ENCODE data around the gene DYNC1LI2. TPM values are rescaled to one million over a fixed set of nuclear protein-coding genes. Genes with fewer than 3 reads are reported as not detected.
"Not testable (repeated sequence)": the region's sequence is repeated elsewhere in the genome, so short reads cannot be mapped to it uniquely, and the experiment has no call there.

DYNC1LI2 gene
- total RNA-seq (2022), result 97.7 and 106 TPM in 2 replicates
- percentile 91 among the genes with signal in this experiment for Bru-seq, nascent RNA
- BruChase-seq, experiment 1, labeled RNA remaining after a 6-hour chase, result percentile 98 among the genes with signal in this experiment
- BruChase-seq, experiment 2, labeled RNA remaining after a 2-hour chase, result percentile 97 among the genes with signal in this experiment
- long read RNA-seq, full-length matches to known transcripts, result 45 of 60 reads
- long read RNA-seq, partial matches to known transcripts, result 3 of 60 reads
- long read RNA-seq, other reads (novel, unspliced or antisense), result 12 of 60 reads

GRCh38 chr16:66751303-66751991 lies at the start of gene DYNC1LI2:
DYNC1LI2 (minus strand) TSS chr16:66751609; CDS start chr16:66751591, 18 bp downstream.
- no peaks in the 10 kb centered on the region for H3K27me3 Mint-ChIP-seq (ENCODE audit: insufficient read depth, unreplicated experiment)
- intact Hi-C loops (cut with micrococcal nuclease), result loop anchor here (10.0 kb wide), 1 partner anchor 147 kb away; the partner anchor contains the start of gene CMTM3
- peak within 1 kb of the TSS; percentile 79 for H3K4me3 Mint-ChIP-seq (ENCODE audit: unreplicated experiment)
- H3K4me1 Mint-ChIP-seq (ENCODE audit: insufficient read depth, unreplicated experiment), result peaks cover 30% of the 10 kb centered on the region
- no peaks in the 10 kb centered on the region for H3K9me3 Mint-ChIP-seq (ENCODE audit: unreplicated experiment)
- BruUV-seq (replicated peaks), result no TSS peak
- peak; percentile 63 for DNase-seq (ENCODE audit: unreplicated experiment)
- H3K36me3 Mint-ChIP-seq (ENCODE audit: insufficient read depth, unreplicated experiment), result peaks cover 36% of the 10 kb centered on the region
- H3K27ac Mint-ChIP-seq (ENCODE audit: low read depth, unreplicated experiment), result peak within 1 kb of the TSS; percentile 92
- ChIA-PET CTCF (interaction anchor here (0.6 to 4.8 kb wide), 48 partner anchors 11 to 379 kb away, joined by 3 to 71 read pairs (median 4); partner anchors contain the start of gene CMTM4), POLR2A (interaction anchor here (0.6 to 3.4 kb wide), 15 partner anchors 10 to 396 kb away, joined by 3 to 38 read pairs (median 6); partner anchors contain the start of genes NAE1 and PDP2)
- TF ChIP-seq CTCF (IDR thresholded peaks at IDR 0.05; ENCODE audit: unreplicated experiment), result peak; percentile 83

DNA sequence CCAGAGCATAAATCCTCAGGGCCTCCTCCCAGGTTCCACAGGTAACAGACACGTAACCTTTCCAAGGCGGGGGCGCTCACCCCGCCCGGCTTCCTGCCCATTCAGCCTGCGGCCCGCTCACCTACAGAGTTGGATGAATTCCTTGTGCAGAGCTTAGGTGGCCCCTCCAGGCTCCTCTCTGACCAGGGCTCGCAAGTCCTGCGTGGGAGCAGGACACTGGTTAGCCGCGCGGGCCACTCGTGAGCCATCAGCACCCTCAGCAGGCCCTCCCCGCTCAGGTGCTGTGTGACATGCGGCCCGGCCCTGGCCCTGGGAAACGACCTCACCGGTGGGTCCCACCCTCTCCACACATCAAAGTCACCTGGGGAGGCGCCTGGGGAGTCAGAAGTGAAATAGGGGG lies 49.4 kb upstream of the DYNC1LI2 start:
- CTCF ChIA-PET, result interaction anchor here (1.2 kb wide), 1 partner anchor 72 kb away, joined by 3 read pairs; no protein-coding TSS in a partner anchor
- no peak for DNase-seq (ENCODE audit: unreplicated experiment)
- no TSS peak for BruUV-seq (replicated peaks)

GRCh38 chr16:66798161-66798560 lies 46.8 kb upstream of the DYNC1LI2 start:
- no peak for DNase-seq (ENCODE audit: unreplicated experiment)
- Mint-ChIP-seq H3K9me3 (ENCODE audit: unreplicated experiment) (no peaks in the 10 kb centered on the region), H3K27me3 (ENCODE audit: insufficient read depth, unreplicated experiment) (no peaks in the 10 kb centered on the region), H3K4me1 (ENCODE audit: insufficient read depth, unreplicated experiment) (no peaks in the 10 kb centered on the region), H3K27ac (ENCODE audit: low read depth, unreplicated experiment) (no peak overlapping the region), H3K4me3 (ENCODE audit: unreplicated experiment) (no peak overlapping the region), H3K36me3 (ENCODE audit: insufficient read depth, unreplicated experiment) (peaks cover 13% of the 10 kb centered on the region)
- intact Hi-C loops (cut with micrococcal nuclease), result no loop called here
- ChIA-PET POLR2A (no interaction called here), CTCF (interaction anchor here (1.0 kb wide), 1 partner anchor 46 kb away, joined by 3 read pairs; no protein-coding TSS in a partner anchor)
- TF ChIP-seq CTCF (IDR thresholded peaks at IDR 0.05; ENCODE audit: unreplicated experiment), result no peak
- no TSS peak for BruUV-seq (replicated peaks)

More for the DNA sequence above, 49.4 kb upstream of the DYNC1LI2 start:
- Mint-ChIP-seq H3K4me1 (ENCODE audit: insufficient read depth, unreplicated experiment) (no peaks in the 10 kb centered on the region), H3K9me3 (ENCODE audit: unreplicated experiment) (no peaks in the 10 kb centered on the region), H3K27ac (ENCODE audit: low read depth, unreplicated experiment) (no peak overlapping the region), H3K4me3 (ENCODE audit: unreplicated experiment) (no peak overlapping the region), H3K36me3 (ENCODE audit: insufficient read depth, unreplicated experiment) (peaks cover 39% of the 10 kb centered on the region), H3K27me3 (ENCODE audit: insufficient read depth, unreplicated experiment) (no peaks in the 10 kb centered on the region)
- intact Hi-C loops (cut with micrococcal nuclease), result no loop called here
- TF ChIP-seq CTCF (IDR thresholded peaks at IDR 0.05; ENCODE audit: unreplicated experiment), result no peak
- POLR2A ChIA-PET, result no interaction called here

- H3K9me3 Mint-ChIP-seq (ENCODE audit: unreplicated experiment); H3K4me1 Mint-ChIP-seq (ENCODE audit: insufficient read depth, unreplicated experiment); H3K27ac Mint-ChIP-seq (ENCODE audit: low read depth, unreplicated experiment); H3K4me3 Mint-ChIP-seq (ENCODE audit: unreplicated experiment); DNase-seq (ENCODE audit: unreplicated experiment); intact Hi-C loops (cut with micrococcal nuclease); BruUV-seq (replicated peaks); POLR2A ChIA-PET; H3K36me3 Mint-ChIP-seq (ENCODE audit: insufficient read depth, unreplicated experiment); H3K27me3 Mint-ChIP-seq (ENCODE audit: insufficient read depth, unreplicated experiment): not testable (repeated sequence)
- CTCF ChIA-PET, result interaction anchor here (1.3 to 1.5 kb wide), 2 partner anchors 11 to 36 kb away, joined by 3 to 5 read pairs; partner anchors contain the start of gene NAE1
These were observed 42.6 kb upstream of the DYNC1LI2 start for GRCh38 chr16:66793984-66794383.
